ENCODE measurements around the gene TUBB2B. TPM values are rescaled to one million over a fixed set of nuclear protein-coding genes. Genes with fewer than 3 reads are reported as not detected.

The TUBB2B gene
- total RNA-seq, 1 donor = 5.2 TPM

- TF ChIP-seq, protein P1, sequence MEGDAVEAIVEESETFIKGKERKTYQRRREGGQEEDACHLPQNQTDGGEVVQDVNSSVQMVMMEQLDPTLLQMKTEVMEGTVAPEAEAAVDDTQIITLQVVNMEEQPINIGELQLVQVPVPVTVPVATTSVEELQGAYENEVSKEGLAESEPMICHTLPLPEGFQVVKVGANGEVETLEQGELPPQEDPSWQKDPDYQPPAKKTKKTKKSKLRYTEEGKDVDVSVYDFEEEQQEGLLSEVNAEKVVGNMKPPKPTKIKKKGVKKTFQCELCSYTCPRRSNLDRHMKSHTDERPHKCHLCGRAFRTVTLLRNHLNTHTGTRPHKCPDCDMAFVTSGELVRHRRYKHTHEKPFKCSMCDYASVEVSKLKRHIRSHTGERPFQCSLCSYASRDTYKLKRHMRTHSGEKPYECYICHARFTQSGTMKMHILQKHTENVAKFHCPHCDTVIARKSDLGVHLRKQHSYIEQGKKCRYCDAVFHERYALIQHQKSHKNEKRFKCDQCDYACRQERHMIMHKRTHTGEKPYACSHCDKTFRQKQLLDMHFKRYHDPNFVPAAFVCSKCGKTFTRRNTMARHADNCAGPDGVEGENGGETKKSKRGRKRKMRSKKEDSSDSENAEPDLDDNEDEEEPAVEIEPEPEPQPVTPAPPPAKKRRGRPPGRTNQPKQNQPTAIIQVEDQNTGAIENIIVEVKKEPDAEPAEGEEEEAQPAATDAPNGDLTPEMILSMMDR (IDR thresholded peaks at IDR 0.05; ENCODE audit: insufficient read depth, low read depth, low read length) = no peak
- DNase-seq (ENCODE audit: low read depth) = no peak
- H3K4me3 ChIP-seq (ENCODE audit: low read depth, low read length) = no peak overlapping the region
Measured at GRCh38 chr6:3240595-3240994, 13.1 kb upstream of the TUBB2B start.

DNA sequence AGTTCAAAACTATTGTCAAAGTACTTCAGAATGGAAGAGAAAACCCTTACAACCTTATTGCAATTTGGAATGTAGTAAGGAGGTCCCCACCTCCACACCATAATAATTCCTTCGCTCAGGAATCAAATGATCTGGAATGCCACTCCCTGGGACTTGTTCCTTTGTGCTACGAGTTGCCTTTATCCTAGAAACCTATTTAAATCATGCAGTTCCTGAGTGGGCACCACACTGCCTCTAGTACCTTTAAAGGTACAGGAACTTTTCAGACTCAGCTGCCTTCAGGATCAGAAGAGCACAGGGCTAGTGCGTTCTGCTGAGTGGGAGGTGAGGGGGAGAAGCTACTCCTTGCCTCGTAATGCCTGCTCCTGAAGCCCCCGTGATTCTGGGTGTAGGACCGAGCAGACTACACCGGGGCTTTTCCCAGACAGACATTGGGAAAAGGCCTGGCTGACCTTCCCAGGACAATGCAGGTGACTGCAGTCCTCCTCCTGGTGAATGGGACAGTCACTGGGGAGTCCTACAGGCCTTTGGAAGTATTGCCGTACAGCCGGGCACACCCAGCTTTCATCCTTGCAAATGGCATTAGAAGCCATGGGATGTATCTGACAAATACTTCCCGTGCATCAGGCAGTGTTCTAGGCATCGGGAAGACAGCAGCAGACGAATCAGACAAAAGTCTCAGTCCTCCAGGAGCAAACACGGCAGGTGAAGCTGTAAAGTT, 11.8 kb upstream of the TUBB2B start:
- DNase-seq (ENCODE audit: low read depth) = no peak
- H3K4me3 ChIP-seq (ENCODE audit: low read depth, low read length) = no peak overlapping the region
- TF ChIP-seq, protein P1 (IDR thresholded peaks at IDR 0.05; ENCODE audit: insufficient read depth, low read depth, low read length) = peak; percentile 21

- peak; percentile 16 for DNase-seq (ENCODE audit: low read depth)
- TF ChIP-seq, protein P1 (IDR thresholded peaks at IDR 0.05; ENCODE audit: insufficient read depth, low read depth, low read length) = no peak
- H3K4me3 ChIP-seq (ENCODE audit: low read depth, low read length) = no peak overlapping the region
Measured at GRCh38 chr6:3237761-3238662, 10.6 kb upstream of the TUBB2B start.

GRCh38 chr6:3236005-3236404, 8.6 kb upstream of the TUBB2B start:
- no peak overlapping the region for H3K4me3 ChIP-seq (ENCODE audit: low read depth, low read length)
- TF ChIP-seq, protein P1 (IDR thresholded peaks at IDR 0.05; ENCODE audit: insufficient read depth, low read depth, low read length) = no peak
- DNase-seq (ENCODE audit: low read depth) = no peak

GRCh38 chr6:3235486-3235885, 8.0 kb upstream of the TUBB2B start:
- H3K4me3 ChIP-seq (ENCODE audit: low read depth, low read length) = no peak overlapping the region
- TF ChIP-seq, protein P1 (IDR thresholded peaks at IDR 0.05; ENCODE audit: insufficient read depth, low read depth, low read length) = no peak
- no peak for DNase-seq (ENCODE audit: low read depth)

DNA sequence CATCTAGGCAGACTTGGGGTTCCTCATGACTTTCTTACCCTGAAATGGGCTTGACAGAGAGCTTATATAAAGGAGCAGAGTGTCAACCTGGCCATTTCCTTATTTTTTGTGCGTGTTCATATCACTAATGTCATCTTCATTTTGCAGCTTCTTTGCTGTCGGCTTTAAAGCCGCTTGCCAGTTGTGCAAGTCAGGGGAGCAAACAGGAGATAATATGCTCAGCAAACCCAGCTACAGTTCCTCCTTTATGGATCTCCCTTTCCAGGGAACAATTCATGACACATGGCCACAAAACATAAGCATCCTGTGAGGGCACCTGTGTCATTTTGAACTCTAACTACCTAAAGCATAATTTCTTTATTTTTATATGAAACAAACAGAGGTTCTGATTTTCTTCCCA, 6.5 kb upstream of the TUBB2B start:
- no peak for DNase-seq (ENCODE audit: low read depth)
- TF ChIP-seq, protein P1 (IDR thresholded peaks at IDR 0.05; ENCODE audit: insufficient read depth, low read depth, low read length) = no peak
- no peak overlapping the region for H3K4me3 ChIP-seq (ENCODE audit: low read depth, low read length)
